GM18505 (cell line): Measurements from ENCODE around the gene ASTE1.
"Not testable (repeated sequence)": the region's sequence is repeated elsewhere in the genome, so short reads cannot be mapped to it uniquely, and the experiment has no call there.

ENCODE experiments used
- ATAC-seq: cut with Tn5 transposase; IDR thresholded peaks from one replicate; pipeline ENCODE4 v1.9.1; 2021; ENCODE audit not compliant: unreplicated experiment
- POLR2A ChIP-seq: IDR thresholded peaks from 4 replicates; pipeline ENCODE4 v1.6.1; 2011; ENCODE audit warnings: borderline replicate concordance; ENCODE audit not compliant: insufficient read depth, insufficient read length; ENCODE audit errors: extremely low read depth

Gene ASTE1

DNA sequence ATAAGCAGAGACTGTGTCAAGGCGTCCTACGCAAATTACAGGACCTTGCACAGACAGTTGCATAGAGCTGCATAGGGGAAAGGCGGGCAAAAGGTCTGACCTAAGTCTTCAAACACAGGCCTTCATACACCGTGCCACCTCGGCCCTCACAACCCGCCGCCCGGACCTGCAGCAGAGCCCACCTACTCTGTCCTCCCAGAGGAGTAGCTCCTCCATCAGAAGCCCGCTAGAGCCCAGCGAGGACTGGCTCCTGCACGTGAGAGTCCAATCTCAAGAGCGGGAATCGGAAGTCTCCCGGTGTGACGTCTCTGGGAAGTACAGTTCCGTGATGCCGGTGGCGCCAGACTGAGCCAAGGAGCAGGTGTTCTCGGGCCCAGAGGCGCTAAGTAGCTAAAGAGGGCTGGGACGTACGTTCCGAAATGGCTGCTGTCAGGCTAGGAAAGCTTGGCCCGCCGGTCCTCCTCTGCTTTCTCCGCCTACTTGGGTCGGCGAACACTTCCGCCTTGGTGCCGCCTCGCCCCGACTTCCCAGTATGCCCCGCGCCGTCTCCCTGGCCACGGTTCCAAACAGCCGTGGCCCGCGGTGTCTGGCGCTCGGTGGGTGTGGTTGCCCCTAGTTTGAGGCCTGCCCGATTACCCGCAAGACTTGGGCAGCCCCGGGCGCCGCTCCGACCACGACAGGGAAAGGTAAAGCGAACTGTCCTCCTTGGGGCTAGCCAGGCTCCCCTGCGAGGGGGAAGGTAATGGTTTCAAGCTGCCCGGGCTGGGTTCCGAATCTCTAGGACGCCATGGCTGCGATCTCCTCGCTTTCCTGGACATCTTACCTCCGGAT lies at the start of gene ASTE1, which contains the start of gene NEK11:
Gene ASTE1, minus strand, starts transcription at position 505 of the 831 bp plus-strand sequence. CDS start 1,519 bp downstream, outside the sequence.
Gene NEK11, plus strand, starts transcription at position 557 of the 831 bp plus-strand sequence. CDS start 2,832 bp downstream, outside the sequence.
- ATAC-seq, result peak; percentile 97
- peak; percentile 93 for TF ChIP-seq POLR2A

DNA sequence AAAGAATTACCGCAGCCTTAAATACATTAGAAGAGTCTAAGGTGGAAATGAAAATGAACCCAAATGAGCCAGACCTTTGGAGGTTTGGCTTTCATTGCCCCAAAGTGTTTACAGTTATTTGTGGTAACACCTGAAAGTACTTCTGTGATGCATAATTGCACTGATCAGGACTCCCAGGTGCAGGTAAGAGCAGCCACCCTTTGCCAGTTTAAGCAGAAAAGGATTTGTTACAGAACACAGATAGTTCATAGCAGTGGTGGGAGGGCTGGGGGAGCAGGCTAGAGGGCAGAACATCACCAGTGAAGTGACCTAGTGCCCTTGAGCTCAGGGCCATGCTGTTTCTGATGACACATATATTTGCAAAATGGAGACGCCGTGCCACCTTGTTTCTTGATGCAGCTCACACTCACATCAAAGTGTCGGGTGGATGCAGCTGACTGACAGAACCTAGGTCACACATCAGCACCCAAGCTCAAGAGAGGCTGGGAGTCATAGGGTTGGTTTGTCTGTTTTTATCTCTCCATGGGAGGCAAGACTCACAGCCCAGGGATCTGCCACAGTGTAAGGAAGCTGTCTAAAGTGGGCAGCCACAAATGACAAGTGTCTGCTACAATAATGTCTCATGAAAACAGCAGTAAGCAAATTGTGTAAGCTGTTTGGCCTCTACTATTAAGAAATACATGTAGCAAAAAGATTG lies 49.2 kb upstream of the ASTE1 start:
- ATAC-seq, result no peak
- TF ChIP-seq POLR2A, result no peak

GRCh38 chr3:131072845-131073244 lies 46.2 kb upstream of the ASTE1 start:
- no peak for ATAC-seq
- TF ChIP-seq POLR2A, result no peak

DNA sequence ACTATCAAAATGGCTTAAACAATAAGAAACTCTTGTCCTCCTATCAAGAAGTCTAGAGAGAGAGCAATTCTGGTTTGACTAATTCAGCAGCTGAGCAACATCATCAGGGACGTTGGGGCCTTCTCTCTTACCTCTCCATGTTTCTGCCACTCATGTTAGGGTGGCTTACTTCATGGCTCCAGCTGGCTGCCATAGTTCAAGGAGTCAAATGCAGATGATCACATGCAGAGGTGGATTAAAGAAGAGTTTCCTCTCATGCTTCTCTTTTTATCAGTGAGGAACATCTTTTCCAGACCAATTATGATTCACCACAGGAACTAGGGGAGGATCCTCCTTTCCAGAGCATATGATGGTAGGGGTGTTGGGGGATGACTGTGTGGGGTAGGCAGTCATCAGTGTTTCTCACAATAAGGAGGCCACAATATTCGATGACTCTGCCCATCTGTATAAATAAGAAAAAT lies 45.5 kb upstream of the ASTE1 start:
- no peak for TF ChIP-seq POLR2A
- ATAC-seq, result no peak

- no peak for TF ChIP-seq POLR2A
- ATAC-seq, result no peak
Measured at GRCh38 chr3:131067983-131068382, 41.4 kb upstream of the ASTE1 start.

DNA sequence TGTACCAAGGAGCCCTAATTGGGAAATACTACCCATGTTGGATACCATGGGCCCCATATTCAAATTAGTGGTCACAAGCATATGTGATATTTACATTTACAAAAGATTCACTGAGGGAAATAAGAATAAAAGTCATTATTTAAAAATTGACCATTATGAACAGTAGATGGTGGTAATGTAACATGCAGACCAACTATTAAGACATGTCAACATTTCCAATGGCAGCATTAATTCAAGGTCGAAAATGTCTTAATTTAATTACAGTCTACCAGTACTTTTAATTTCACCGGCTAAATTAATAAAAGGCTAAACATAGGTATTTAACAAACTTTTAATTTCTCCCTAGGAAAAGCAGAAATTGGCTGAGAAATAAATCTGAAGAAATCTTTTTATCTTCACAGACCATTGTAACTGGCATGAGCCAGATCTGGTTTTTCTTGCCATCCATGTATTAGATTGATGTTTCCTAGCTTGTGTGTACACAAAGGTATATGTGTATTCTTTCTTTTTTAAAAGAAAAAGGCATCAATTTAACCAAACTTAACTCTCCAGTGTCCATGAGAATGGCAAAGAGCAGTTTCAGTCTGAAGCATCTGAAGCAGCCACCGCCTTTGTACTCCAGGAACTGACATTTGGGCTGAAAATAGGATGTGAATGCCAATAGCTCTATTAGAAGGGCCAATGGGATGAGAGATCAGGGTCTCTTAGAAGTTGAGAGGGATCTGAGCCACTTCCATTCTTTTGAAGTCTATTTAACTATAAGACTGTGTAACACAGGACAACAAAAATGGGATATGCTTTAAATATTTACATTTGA lies 26.6 kb upstream of the ASTE1 start:
- no peak for ATAC-seq

DNA sequence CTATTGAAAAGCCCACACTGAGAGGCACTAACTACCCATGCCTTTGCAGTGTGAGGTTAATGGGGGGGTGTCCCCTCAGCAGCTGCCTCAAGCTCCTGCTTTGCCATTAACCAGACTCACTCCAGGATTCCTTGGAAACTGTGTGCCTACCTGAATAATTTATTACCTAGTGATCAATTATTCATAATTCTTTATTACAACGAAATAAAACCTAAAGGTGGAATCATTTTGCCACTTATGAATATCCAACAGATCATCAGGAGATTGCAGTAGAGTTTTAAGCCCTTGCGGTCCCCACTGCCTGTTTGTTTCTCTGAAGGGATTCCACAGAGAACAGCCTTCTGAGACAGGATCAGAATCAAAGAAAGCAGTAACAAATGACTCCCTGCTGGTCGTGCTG lies 23.4 kb upstream of the ASTE1 start:
- no peak for TF ChIP-seq POLR2A
- no peak for ATAC-seq

More for the DNA sequence above, 26.6 kb upstream of the ASTE1 start:
- no peak for TF ChIP-seq POLR2A

DNA sequence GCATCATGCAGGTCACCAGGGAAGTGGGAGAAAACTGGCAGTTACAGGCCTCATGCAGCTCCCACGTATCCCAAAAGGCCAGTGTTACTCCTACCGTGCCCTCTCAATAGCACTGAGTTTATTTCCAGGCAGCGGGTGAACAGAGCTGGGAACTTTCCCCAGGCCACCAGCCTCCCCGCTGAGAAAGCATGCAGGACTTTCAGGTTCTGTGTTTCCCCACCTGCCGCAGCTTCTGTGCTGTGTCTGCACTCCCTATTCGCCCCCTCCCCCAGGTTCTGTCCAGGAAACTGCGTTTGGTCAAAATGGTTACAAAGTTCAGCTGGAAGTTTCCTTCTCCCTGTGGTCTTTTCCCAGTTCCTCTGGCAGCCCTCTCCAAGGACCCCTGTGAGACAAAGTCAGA lies 21.4 kb upstream of the ASTE1 start:
- no peak for TF ChIP-seq POLR2A
- ATAC-seq, result no peak

DNA sequence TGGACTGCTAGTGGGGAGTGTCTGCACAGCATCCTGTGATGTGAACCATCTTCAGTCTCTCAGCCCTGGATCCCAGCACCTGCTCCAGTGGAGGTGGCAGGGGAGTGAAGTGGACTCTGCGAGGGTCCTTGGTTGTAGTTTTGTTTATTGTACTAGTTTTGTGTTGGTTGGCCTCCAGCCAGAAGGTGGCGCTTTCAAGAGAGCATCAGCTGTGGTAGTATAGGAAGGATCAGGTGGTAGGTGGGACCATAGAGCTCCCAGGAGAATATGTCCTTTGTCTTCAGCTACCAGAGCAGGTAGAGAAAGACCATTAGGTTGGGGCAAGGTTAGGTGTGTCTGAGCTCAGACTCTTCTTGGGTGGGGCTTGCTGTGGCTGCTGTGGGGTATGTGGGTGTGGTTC lies 21.0 kb upstream of the ASTE1 start:
- no peak for ATAC-seq

GRCh38 chr3:131042271-131042985 lies 15.8 kb upstream of the ASTE1 start:
- not testable (repeated sequence) for ATAC-seq

More for the DNA sequence above, 21.0 kb upstream of the ASTE1 start:
- TF ChIP-seq POLR2A, result no peak

GRCh38 chr3:131038326-131038725 lies 11.7 kb upstream of the ASTE1 start:
- ATAC-seq, result no peak

DNA sequence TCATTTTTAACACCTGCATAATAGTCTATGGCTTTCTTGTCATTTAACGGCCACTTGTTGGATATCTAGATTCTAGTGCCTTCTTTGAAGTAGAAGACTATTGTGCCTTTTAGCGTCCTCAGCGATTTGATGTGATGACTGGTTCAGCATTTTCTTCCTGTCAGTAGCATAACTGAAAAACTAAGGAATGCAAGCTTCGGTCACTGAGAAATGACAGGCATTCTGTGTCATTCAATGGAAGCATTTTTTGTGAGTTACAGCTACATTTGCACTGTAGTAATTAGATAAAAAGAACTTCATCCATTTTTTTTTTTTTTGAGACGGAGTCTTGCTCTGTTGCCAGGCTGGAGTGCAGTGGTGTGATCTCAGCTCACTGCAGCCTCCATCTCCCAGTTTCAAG lies 10.4 kb upstream of the ASTE1 start:
- ATAC-seq, result no peak
- no peak for TF ChIP-seq POLR2A

More at GRCh38 chr3:131038326-131038725, 11.7 kb upstream of the ASTE1 start:
- no peak for TF ChIP-seq POLR2A
